Stimulated activated naive B cell treated with anti-CD40 and anti-IgM and Interleukin-4, amounts not matched to agents 10 μg/mL and 1 μg/mL and 100 μg/mL, for 72 hours (primary cell): ENCODE measurements around the gene SIRT7.

Source experiments
- ATAC-seq, 2 donors: fragments of 150-1000 bp; cut with Tn5 transposase; replicated peaks; 2 replicates each; pipeline ENCODE4 v1.10.0; 2021; ENCODE audit warnings: moderate library complexity in 1 of 2
- DNase-seq: peaks from one replicate; pipeline ENCODE4 v3.0.0; 2021
- H3K27ac Mint-ChIP-seq: one replicate; pipeline ENCODE4 v1.8.0; 2022; ENCODE audit warnings: mild to moderate bottlenecking, mixed read lengths
- H3K27me3 Mint-ChIP-seq, 2 donors: one replicate each; pipeline ENCODE4 v1.8.0; 2022; ENCODE audit warnings: mixed read lengths in 2 of 2
- H3K36me3 Mint-ChIP-seq, 2 donors: one replicate each; pipeline ENCODE4 v1.8.0; 2022; ENCODE audit warnings: mixed read lengths in 2 of 2, mild to moderate bottlenecking in 1 of 2
- H3K4me1 Mint-ChIP-seq, 2 donors: one replicate each; pipeline ENCODE4 v1.8.0; 2022; ENCODE audit warnings: mixed read lengths in 2 of 2, mild to moderate bottlenecking in 1 of 2
- H3K4me3 Mint-ChIP-seq, 2 donors: one replicate each; pipeline ENCODE4 v1.8.0; 2022; ENCODE audit warnings: mild to moderate bottlenecking in 2 of 2, mixed read lengths in 2 of 2, moderate library complexity in 1 of 2
- H3K9me3 Mint-ChIP-seq, 2 donors: one replicate each; pipeline ENCODE4 v1.8.0; 2022; ENCODE audit warnings: mixed read lengths in 2 of 2, mild to moderate bottlenecking in 1 of 2

The SIRT7 gene

GRCh38 chr17:81944858-81945257 lies 26.9 kb upstream of the SIRT7 start:
- H3K27me3 Mint-ChIP-seq, result peaks cover 10 to 34% of the 10 kb centered on the region in 2 donors
- ATAC-seq, result no peak
- H3K4me3 Mint-ChIP-seq, result no peak overlapping the region
- no peak overlapping the region for H3K27ac Mint-ChIP-seq
- no peaks in the 10 kb centered on the region for H3K36me3 Mint-ChIP-seq
- peaks cover 0 to 2% of the 10 kb centered on the region in 2 donors for H3K4me1 Mint-ChIP-seq
- no peaks in the 10 kb centered on the region for H3K9me3 Mint-ChIP-seq
- no peak for DNase-seq

GRCh38 chr17:81942167-81942553 lies 24.2 kb upstream of the SIRT7 start:
- no peaks in the 10 kb centered on the region for H3K36me3 Mint-ChIP-seq
- H3K4me1 Mint-ChIP-seq, result peaks cover 6 to 7% of the 10 kb centered on the region in 2 donors
- no peak for ATAC-seq
- no peaks in the 10 kb centered on the region for H3K9me3 Mint-ChIP-seq
- H3K27me3 Mint-ChIP-seq, result peaks cover 10 to 27% of the 10 kb centered on the region in 2 donors
- H3K27ac Mint-ChIP-seq, result no peak overlapping the region
- no peak for DNase-seq
- H3K4me3 Mint-ChIP-seq, result no peak overlapping the region

GRCh38 chr17:81941484-81942166 lies 23.6 kb upstream of the SIRT7 start:
- Mint-ChIP-seq H3K36me3 (no peaks in the 10 kb centered on the region), H3K27me3 (peaks cover 6 to 24% of the 10 kb centered on the region in 2 donors), H3K9me3 (no peaks in the 10 kb centered on the region), H3K27ac (no peak overlapping the region), H3K4me3 (no peak overlapping the region), H3K4me1 (peaks cover 7 to 9% of the 10 kb centered on the region in 2 donors)
- no peak for ATAC-seq
- DNase-seq, result no peak

DNA sequence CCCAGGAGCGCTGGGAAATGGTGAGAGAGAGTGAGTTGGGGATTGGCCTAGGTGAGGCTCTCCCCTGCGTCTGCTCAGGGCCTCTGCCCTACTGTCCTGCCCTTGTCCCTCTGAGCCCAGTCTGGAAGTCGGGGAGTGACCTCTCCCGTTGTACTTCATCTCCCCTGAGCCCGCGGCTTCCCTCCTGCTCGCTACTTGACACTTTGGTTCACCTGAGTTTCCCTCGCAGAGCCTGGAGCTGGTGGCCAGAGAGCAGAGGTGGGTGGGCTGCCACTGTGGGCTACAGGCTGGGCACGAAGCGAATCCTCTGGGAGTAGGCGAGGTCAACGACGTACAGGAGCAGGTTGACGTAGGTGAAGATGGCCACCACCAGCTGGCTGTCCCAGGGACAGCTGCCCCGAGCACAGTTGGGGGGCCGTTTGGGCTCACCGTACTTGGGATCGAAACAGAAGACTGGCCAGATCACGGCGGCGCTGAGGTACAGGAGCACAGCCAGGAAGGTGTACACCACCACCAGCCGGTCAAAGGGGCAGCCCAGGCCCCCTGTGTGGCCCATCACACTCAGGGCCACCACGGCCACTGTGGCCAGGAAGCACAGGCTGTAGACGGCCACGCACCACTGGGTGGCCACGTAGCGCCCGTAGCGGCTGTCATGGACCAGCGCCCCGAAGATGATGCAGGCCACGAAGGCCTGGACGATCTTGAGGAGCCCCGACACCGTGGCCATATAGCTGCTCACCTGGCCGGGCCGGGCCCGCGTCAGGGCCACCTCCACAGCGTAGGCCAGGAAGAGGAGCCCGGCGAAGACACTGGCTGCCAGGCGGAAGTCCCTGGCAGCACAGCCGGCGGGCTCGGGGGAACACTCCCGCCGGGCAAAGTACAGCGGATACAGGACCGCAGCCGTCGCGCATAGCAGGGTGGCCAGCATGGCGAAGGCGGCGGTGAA lies 22.8 kb upstream of the SIRT7 start:
- ATAC-seq (no peak), DNase-seq (no peak)
- peaks cover 2 to 3% of the 10 kb centered on the region in 2 donors for H3K36me3 Mint-ChIP-seq
- peaks cover 6 to 24% of the 10 kb centered on the region in 2 donors for H3K27me3 Mint-ChIP-seq
- no peaks in the 10 kb centered on the region for H3K9me3 Mint-ChIP-seq
- H3K4me1 Mint-ChIP-seq, result peaks cover 10 to 17% of the 10 kb centered on the region in 2 donors
- no peak overlapping the region for H3K27ac Mint-ChIP-seq
- no peak overlapping the region for H3K4me3 Mint-ChIP-seq

DNA sequence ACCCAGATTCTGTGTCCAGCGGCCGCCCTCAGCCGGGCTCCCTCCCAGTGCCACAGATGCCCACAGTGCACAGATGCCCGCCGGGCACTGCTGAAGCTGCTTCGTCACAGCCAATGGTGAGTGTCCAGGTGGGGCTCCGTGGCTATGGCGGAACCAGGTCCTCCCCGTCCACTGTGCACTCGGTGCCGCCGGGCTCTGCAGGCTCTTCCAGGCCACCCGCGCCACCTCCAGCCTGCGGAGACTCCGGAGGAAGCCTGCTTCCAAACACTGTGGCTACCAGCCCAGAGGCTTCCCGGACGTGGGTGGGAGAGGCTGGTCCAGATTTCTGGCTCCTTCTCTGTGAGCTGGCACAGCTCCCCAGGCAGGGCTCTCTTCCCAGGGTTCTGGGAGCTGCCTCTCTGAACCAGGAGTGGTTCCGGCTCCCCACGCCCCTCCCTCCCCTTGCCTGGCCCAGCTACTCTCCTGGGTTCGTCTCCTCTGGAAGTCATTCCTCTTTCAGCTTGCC lies 22.0 kb upstream of the SIRT7 start:
- Mint-ChIP-seq H3K4me3 (no peak overlapping the region), H3K9me3 (no peaks in the 10 kb centered on the region), H3K36me3 (peaks cover 7 to 8% of the 10 kb centered on the region in 2 donors), H3K27me3 (peaks cover 6 to 24% of the 10 kb centered on the region in 2 donors), H3K27ac (no peak overlapping the region), H3K4me1 (peaks cover 14 to 23% of the 10 kb centered on the region in 2 donors)
- no peak for ATAC-seq
- DNase-seq, result no peak

GRCh38 chr17:81939218-81939617 lies 21.2 kb upstream of the SIRT7 start:
- Mint-ChIP-seq H3K9me3 (no peaks in the 10 kb centered on the region), H3K27ac (no peak overlapping the region), H3K4me3 (no peak overlapping the region), H3K27me3 (peaks cover 6 to 18% of the 10 kb centered on the region in 2 donors), H3K4me1 (peaks cover 16 to 27% of the 10 kb centered on the region in 2 donors), H3K36me3 (peaks cover 10 to 11% of the 10 kb centered on the region in 2 donors)
- DNase-seq, result no peak
- no peak for ATAC-seq

- DNase-seq, result no peak
- no peaks in the 10 kb centered on the region for H3K9me3 Mint-ChIP-seq
- no peak for ATAC-seq
- H3K27ac Mint-ChIP-seq, result peak overlapping the region; percentile 31
- peaks cover 20 to 32% of the 10 kb centered on the region in 2 donors for H3K4me1 Mint-ChIP-seq
- H3K4me3 Mint-ChIP-seq, result peak overlapping the region; percentile 65 to 87
- H3K27me3 Mint-ChIP-seq, result peaks cover 6 to 11% of the 10 kb centered on the region in 2 donors
- H3K36me3 Mint-ChIP-seq, result peaks cover 22 to 34% of the 10 kb centered on the region in 2 donors
Measured at GRCh38 chr17:81935709-81936084, 17.7 kb upstream of the SIRT7 start.

DNA sequence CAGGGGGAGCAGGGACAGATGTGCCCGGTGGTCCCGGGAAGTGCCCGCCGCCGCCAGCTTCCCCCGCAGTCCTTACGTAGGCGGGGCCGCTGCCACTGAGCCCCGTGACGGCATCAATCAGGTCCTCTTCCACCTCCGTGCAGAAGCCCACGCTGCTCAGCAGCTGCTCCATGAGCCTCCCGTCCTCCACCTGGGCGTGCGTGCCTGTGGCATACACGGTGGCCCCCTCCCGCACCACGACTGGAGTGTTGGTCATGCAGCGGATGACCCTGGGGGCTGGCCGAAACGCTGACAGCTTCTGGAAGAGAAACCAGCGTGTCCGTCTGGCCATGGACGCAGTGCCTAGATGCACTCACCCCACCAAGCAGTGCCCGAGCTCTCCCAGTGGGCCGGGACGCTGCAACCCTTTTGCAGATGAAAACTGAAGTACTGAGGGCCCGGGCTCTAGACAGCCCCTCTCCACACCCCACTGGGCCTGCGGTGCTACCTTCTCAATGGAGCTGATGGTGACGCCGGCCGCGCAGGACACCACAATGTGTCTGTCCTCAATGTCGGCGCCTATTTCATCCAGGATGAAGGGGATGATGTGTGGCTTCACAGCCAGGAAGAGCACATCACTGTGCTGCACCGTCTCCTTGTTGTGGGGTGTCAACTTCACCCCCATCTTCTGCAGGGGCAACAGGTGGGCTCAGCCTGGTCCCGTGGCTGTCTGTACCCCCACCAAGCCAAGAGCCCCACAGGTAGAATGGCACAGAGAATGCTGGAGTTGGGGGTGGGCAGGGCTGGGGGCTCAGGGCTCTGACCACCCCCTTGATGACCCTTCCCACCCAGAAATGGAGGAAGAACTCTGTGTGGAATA lies 17.1 kb upstream of the SIRT7 start:
- no peak for ATAC-seq
- H3K27ac Mint-ChIP-seq, result peak overlapping the region; percentile 31
- H3K4me1 Mint-ChIP-seq, result peaks cover 21 to 38% of the 10 kb centered on the region in 2 donors
- peaks cover under 1 to 8% of the 10 kb centered on the region in 2 donors for H3K27me3 Mint-ChIP-seq
- H3K36me3 Mint-ChIP-seq, result peaks cover 23 to 35% of the 10 kb centered on the region in 2 donors
- H3K9me3 Mint-ChIP-seq, result no peaks in the 10 kb centered on the region
- peak overlapping the region; percentile 65 to 87 for H3K4me3 Mint-ChIP-seq
- no peak for DNase-seq

- Mint-ChIP-seq H3K36me3 (peaks cover 26 to 38% of the 10 kb centered on the region in 2 donors), H3K27ac (no peak overlapping the region), H3K27me3 (peaks cover 0 to 16% of the 10 kb centered on the region in 2 donors), H3K4me1 (peaks cover 21 to 40% of the 10 kb centered on the region in 2 donors), H3K4me3 (no peak overlapping the region), H3K9me3 (no peaks in the 10 kb centered on the region)
- DNase-seq, result no peak
- ATAC-seq, result no peak
Measured at GRCh38 chr17:81934098-81934757, 16.3 kb upstream of the SIRT7 start.

DNA sequence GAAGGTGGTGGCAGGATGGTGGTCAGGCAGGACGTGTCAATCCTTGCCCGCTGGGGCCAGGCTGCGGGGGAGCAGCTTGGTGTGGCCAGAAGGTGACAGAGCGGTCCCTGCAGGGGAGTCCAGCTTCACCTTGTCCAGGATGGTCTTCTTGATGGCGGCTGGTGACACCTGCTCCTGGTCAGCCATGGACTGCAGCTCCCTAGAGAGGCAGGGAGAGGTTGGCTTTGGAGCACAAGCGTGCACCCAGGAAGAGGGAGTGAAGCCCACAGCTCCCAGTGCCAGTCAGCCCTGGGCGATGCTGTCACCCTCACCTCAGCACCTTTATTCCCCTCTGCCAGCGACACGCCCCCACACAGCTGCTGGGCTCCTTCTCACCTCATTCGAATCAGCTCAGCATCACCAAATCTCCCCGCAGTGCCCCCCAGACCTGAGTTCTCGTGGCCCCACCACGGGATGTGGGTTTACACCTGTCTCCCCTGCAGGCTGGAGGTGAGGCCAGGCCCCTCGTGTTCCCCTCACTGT lies 15.3 kb upstream of the SIRT7 start:
- Mint-ChIP-seq H3K36me3 (peaks cover 26 to 38% of the 10 kb centered on the region in 2 donors), H3K9me3 (no peaks in the 10 kb centered on the region), H3K27me3 (peaks cover 4 to 21% of the 10 kb centered on the region in 2 donors), H3K4me1 (peaks cover 27 to 48% of the 10 kb centered on the region in 2 donors), H3K27ac (no peak overlapping the region), H3K4me3 (no peak overlapping the region)
- DNase-seq (no peak), ATAC-seq (no peak)

- ATAC-seq (no peak), DNase-seq (no peak)
- H3K36me3 Mint-ChIP-seq, result peaks cover 26 to 38% of the 10 kb centered on the region in 2 donors
- H3K4me1 Mint-ChIP-seq, result peaks cover 23 to 43% of the 10 kb centered on the region in 2 donors
- H3K4me3 Mint-ChIP-seq, result no peak overlapping the region
- H3K27ac Mint-ChIP-seq, result no peak overlapping the region
- peaks cover 4 to 21% of the 10 kb centered on the region in 2 donors for H3K27me3 Mint-ChIP-seq
- no peaks in the 10 kb centered on the region for H3K9me3 Mint-ChIP-seq
Measured at GRCh38 chr17:81932333-81932983, 14.5 kb upstream of the SIRT7 start.

GRCh38 chr17:81931557-81932332 lies 13.8 kb upstream of the SIRT7 start:
- no peak for ATAC-seq
- no peak overlapping the region for H3K4me3 Mint-ChIP-seq

More at GRCh38 chr17:81931557-81932332, 13.8 kb upstream of the SIRT7 start:
- Mint-ChIP-seq H3K4me1 (peaks cover 23 to 41% of the 10 kb centered on the region in 2 donors), H3K36me3 (peaks cover 26 to 38% of the 10 kb centered on the region in 2 donors), H3K27ac (no peak overlapping the region), H3K27me3 (peaks cover 4 to 21% of the 10 kb centered on the region in 2 donors), H3K9me3 (no peaks in the 10 kb centered on the region)
- DNase-seq, result no peak
